GM12801 (cell line): ENCODE results near the gene CLDND2.

Source experiments
- TF ChIP-seq, protein P1 (sequence below): IDR thresholded peaks from one replicate; pipeline ENCODE4 v1.5.1; 2011; ENCODE audit warnings: control low read depth; ENCODE audit not compliant: insufficient read length; ENCODE audit errors: extremely low read depth

The CLDND2 gene

GRCh38 chr19:51321799-51322198 is 47.0 kb downstream of the CLDND2 start:
- TF ChIP-seq, protein P1, sequence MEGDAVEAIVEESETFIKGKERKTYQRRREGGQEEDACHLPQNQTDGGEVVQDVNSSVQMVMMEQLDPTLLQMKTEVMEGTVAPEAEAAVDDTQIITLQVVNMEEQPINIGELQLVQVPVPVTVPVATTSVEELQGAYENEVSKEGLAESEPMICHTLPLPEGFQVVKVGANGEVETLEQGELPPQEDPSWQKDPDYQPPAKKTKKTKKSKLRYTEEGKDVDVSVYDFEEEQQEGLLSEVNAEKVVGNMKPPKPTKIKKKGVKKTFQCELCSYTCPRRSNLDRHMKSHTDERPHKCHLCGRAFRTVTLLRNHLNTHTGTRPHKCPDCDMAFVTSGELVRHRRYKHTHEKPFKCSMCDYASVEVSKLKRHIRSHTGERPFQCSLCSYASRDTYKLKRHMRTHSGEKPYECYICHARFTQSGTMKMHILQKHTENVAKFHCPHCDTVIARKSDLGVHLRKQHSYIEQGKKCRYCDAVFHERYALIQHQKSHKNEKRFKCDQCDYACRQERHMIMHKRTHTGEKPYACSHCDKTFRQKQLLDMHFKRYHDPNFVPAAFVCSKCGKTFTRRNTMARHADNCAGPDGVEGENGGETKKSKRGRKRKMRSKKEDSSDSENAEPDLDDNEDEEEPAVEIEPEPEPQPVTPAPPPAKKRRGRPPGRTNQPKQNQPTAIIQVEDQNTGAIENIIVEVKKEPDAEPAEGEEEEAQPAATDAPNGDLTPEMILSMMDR = no peak

DNA sequence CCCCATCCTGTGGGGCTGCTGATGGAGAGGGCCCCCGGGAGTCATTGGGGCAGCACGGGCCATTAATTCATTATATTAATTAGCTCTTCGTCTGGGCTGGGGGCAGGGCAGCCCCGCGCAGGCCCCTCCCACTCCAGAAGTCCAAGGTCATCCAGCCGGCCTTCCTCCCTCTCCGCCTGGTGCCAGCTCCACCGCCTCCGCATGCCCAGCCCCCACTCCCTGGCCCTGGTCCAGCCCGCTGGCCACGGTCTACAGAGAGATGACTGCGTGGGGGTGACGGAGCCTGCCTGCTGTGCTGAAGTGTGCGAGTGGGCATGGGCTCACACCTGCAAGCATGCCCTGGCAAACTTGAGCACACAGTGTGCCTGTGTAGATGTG is 48.5 kb downstream of the CLDND2 start:
- TF ChIP-seq, protein P1 = no peak

DNA sequence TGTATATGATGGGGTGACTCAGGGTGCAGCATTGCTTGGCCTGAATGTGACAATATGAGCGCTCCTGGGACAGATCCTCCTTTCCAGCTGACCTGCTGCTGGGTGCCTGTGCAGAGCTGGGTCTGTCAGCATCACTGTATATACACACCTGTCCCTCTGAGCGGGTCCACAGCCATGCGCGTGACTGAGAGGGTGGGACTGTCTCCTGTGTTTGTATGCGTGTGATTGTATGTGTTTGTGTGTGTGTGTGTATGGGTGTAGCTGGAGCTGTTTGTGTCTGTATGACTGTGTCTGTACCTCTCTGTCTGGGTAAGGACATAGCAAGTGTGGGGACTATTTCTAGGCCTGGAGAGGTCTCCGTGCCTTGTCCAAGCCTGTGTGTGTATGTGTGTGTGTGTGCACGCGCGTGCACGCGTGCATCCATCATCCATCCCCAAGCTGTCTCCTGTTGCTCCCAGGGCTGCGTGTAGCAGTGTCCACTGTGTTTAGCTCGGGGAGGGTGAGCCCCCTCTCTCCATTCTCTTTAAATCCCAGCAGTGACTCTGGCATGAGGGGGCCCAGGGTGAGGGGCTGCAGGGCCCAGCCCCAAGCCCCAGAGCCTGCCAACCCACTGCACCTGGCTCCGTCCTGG is 49.0 kb downstream of the CLDND2 start:
- TF ChIP-seq, protein P1 = no peak

GRCh38 chr19:51318687-51319648 is 49.8 kb downstream of the CLDND2 start:
- TF ChIP-seq, protein P1 = no peak

DNA sequence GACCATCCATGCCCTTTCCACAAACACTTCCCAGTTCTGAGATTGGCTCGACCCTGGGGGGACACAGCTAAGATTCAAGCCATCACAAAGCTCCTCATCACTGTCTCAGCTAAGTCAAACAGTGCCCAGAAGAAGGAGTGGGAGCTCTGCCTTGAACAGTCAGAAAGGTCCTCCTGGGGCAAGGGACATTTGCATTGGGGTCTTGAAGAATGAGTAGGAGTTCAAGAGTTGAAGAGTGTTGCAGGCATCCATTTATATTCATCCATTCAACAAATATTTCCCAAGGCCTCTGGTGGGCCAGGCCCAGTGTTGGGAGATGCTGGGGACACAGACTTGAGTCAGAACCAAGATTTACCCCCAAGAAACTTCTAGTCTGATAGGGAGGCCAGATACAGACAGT is 50.8 kb downstream of the CLDND2 start:
- TF ChIP-seq, protein P1 = no peak

GRCh38 chr19:51317376-51317775 is 51.4 kb downstream of the CLDND2 start:
- TF ChIP-seq, protein P1 = no peak
